HL-60/S4 (cell line): ENCODE results near the gene TMEM130.
"Not testable (repeated sequence)": the region's sequence is repeated elsewhere in the genome, so short reads cannot be mapped to it uniquely, and the experiment has no call there.

ENCODE experiments used
- in situ Hi-C: fragments of 300-500 bp; cut with MboI; formaldehyde crosslinking; loops from 2 replicates; pipeline ENCODE4 v1.14.3; 2022; ENCODE audit warnings: low sequenced_read_pairs

TMEM130 gene

GRCh38 chr7:98877692-98878364 lies 8.0 kb upstream of the TMEM130 start:
- in situ Hi-C loops, result no loop called here

- in situ Hi-C loops, result no loop called here
Measured at GRCh38 chr7:98877146-98877545, 7.3 kb upstream of the TMEM130 start.

GRCh38 chr7:98875501-98875900 lies 5.7 kb upstream of the TMEM130 start:
- in situ Hi-C loops, result no loop called here

- in situ Hi-C loops, result no loop called here
Measured at GRCh38 chr7:98874942-98875341, 5.1 kb upstream of the TMEM130 start.

GRCh38 chr7:98873610-98874009 lies 3.8 kb upstream of the TMEM130 start:
- in situ Hi-C loops, result not testable (repeated sequence)

- in situ Hi-C loops, result no loop called here
Measured at GRCh38 chr7:98872328-98872924, 2.6 kb upstream of the TMEM130 start.

- in situ Hi-C loops, result no loop called here
Measured at GRCh38 chr7:98870807-98871491, 1.1 kb upstream of the TMEM130 start.

- in situ Hi-C loops, result no loop called here
Measured at GRCh38 chr7:98870121-98870651, 372 bp upstream of the TMEM130 start.

GRCh38 chr7:98869027-98869596 lies 702 bp downstream of the TMEM130 start:
- in situ Hi-C loops, result no loop called here

- in situ Hi-C loops, result no loop called here
Measured at GRCh38 chr7:98868450-98868849, 1.4 kb downstream of the TMEM130 start.

- in situ Hi-C loops, result no loop called here
Measured at GRCh38 chr7:98866765-98867164, 3.0 kb downstream of the TMEM130 start.

- in situ Hi-C loops, result no loop called here
Measured at GRCh38 chr7:98866351-98866750, 3.5 kb downstream of the TMEM130 start.

- in situ Hi-C loops, result no loop called here
Measured at GRCh38 chr7:98864731-98865453, 4.9 kb downstream of the TMEM130 start.

- in situ Hi-C loops, result no loop called here
Measured at GRCh38 chr7:98863601-98864000, 6.2 kb downstream of the TMEM130 start.

GRCh38 chr7:98862716-98863420 lies 6.9 kb downstream of the TMEM130 start:
- in situ Hi-C loops, result no loop called here

GRCh38 chr7:98862203-98862602 lies 7.6 kb downstream of the TMEM130 start:
- in situ Hi-C loops, result no loop called here

GRCh38 chr7:98860071-98860470 lies 9.7 kb downstream of the TMEM130 start:
- in situ Hi-C loops, result no loop called here

GRCh38 chr7:98855610-98856422 lies 14.0 kb downstream of the TMEM130 start:
- in situ Hi-C loops, result no loop called here

GRCh38 chr7:98852826-98853225 lies 17.0 kb downstream of the TMEM130 start:
- in situ Hi-C loops, result no loop called here

- in situ Hi-C loops, result no loop called here
Measured at GRCh38 chr7:98848918-98849317, 20.9 kb downstream of the TMEM130 start.
